ENCODE data around the gene ZNF467.

Gene ZNF467

DNA sequence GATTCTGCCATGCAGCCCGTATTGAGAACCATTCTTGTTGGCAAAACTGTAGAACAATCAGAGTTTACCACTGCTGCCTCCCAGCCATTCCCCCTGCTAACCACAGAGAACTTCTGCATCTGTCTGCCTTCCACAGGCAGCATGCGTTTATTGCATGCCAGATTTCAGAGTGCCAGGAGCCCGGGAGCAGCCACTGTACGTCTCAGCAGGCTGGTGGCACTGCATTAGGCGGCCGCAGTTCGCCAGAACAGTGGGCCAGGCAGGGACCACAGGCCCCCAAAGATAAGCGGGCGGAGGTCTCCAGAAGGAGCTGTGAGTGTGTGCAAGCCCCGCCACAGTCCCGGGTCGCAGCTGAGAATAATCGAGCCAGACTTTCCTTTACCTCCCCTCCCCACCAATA lies 31.8 kb downstream of the ZNF467 start:
- DNase-seq: no peak

DNA sequence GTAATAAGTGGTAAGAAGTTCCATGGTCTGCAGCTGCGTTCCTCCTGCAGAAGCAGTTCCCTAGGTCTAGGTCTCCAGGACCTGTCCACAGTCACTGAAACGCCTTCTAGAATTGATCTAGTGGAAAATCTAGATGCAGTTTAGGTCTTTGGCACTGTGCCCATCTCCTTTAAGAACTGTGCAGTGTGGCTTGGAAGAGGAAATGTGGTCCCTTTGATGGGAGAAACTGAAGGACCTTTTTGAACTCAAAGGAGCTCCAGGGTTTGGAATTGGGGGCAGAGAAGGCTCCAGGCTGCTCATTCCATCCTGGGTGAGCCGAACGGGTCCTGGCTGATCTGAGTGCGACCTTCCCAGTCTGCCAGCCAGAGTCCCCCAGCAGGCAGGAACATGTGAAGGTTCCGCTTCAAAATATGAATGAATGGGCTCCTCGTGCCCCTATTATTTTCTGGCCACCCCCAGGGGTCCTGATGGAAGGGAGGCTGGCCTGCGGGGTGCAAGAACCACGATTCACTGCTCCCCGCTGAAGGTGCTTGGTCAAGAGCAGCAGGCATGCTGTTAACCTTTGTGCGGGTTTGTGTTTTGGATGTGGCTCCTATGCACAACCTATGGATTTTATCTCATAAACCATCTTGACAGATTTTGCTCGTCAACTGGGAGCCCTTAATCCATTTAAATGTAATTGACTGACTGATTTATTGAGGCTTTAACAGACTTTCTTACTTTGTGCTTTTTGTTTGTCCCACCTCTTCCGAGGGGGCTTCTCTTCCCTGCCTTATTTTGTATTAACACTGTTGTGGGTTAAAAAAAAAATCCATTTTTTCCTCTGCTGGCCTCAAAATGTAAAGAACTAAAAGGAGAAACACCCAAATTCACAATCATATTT lies 36.7 kb downstream of the ZNF467 start:
- DNase-seq: peak; percentile 16

- peak; percentile 15 for DNase-seq
These were observed 37.5 kb downstream of the ZNF467 start for GRCh38 chr7:149735779-149736477.

- peak; percentile 6 for DNase-seq
These were observed 38.2 kb downstream of the ZNF467 start for GRCh38 chr7:149735181-149735602.

- no peak for DNase-seq
These were observed 38.7 kb downstream of the ZNF467 start for GRCh38 chr7:149734791-149735075.

- DNase-seq: no peak
These were observed 39.2 kb downstream of the ZNF467 start for GRCh38 chr7:149733924-149734790.

DNA sequence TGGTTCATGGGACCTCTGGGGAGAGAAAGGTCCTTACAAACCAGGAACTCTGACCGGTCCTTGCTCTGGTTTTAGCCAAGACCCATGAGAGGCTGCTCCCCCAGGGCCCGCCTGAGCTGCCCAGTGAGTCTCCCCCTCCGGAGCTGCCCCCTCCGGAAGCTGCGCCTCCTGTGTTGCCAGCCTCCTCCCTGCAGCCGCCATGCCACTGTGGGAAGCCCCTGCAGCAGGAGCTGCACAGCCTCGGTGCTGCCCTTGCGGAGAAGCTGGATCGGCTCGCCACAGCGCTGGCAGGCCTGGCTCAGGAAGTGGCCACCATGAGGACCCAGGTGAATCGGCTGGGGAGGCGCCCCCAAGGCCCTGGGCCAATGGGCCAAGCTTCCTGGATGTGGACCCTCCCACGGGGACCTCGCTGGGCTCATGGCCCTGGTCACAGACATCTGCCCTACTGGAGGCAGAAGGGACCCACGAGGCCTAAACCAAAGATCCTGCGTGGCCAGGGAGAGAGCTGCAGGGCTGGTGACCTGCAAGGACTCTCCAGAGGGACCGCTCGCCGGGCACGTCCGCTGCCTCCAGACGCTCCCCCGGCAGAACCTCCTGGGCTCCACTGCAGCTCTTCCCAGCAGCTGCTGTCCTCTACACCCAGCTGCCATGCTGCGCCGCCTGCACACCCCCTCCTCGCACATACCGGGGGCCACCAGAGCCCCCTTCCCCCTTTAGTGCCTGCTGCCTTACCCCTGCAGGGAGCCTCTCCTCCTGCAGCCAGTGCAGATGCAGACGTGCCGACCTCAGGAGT lies 40.1 kb downstream of the ZNF467 start:
- DNase-seq: no peak

DNA sequence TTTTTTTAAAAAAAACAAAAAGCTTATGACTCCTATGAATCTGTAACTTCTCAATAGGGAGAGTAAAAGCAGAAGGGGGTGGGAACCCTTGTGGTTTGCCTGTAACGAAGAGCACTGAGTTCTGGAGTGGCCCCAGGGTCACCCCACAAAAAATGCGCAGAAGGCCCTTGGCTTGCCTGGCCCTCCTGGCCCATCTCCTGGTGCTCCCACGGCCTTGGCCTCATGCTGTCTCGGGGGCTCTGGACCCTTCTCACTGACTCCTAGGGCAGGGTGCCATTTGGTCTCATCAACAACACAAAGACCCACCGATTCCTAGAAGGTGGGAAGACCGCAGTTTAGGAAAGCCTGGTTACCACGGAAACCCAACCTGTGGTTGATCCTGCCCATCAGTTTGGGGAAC lies 40.8 kb downstream of the ZNF467 start:
- no peak for DNase-seq

DNA sequence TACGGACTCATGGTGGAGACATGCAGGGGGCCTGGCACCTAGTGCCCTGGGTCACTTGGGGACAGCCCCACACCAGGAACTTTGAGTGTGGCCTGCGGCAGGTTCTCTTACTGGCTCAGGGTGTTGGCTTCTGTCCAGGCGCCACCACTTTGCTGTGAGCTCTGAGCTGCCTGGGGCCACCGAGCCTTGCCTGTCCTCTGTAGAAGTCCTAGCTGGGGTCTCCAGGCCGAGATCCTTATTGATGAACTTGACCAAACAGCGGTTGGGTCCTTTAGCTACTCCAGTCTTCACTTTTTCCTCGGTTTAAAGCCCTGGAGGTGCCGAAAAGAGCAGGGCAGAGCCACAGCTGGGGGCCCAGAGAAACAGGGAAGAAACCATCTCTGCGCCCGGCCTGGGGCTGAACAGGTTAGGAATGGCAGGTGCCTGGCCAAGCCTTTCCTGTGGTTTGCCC lies 41.3 kb downstream of the ZNF467 start:
- DNase-seq: no peak

DNA sequence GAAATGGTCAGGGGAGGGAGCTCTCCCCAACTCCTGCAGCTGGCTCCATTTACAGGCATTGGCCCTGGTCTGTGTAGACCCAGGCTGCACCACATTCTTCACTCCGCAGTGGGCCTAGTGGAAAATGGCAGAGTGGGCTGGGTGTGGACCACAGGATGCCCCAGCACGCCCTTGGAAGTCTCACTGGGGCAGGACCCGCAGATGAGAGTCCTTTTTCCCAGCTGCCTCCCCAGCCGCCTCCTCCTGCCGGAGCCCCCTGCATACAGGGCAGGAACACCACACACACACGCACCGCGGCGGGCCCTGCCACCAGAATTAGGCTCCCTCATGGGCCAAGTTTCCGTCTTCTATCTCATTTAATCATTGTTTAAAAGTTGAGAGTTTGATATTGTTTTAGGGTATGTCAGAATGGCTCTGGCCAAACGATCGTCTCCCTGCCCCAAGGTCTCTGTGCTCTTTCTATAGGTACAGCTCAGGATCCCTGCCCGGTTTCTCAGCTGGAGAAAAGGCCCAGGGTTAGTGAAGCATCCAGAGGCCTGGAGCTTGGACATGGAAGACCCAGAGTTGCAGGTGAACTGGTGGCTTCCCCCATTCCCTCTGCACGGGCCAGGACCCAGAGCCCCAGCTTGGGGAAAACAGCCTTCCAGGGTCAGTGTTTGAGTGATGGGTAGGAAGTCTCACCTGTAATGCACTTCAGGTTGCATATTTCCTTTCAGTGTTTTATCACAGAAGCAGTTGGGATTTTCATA lies 42.0 kb downstream of the ZNF467 start:
- DNase-seq: no peak

GRCh38 chr7:149729983-149730801 lies 43.2 kb downstream of the ZNF467 start:
- DNase-seq: no peak

- DNase-seq: no peak
These were observed 43.8 kb downstream of the ZNF467 start for GRCh38 chr7:149729586-149729982.

DNA sequence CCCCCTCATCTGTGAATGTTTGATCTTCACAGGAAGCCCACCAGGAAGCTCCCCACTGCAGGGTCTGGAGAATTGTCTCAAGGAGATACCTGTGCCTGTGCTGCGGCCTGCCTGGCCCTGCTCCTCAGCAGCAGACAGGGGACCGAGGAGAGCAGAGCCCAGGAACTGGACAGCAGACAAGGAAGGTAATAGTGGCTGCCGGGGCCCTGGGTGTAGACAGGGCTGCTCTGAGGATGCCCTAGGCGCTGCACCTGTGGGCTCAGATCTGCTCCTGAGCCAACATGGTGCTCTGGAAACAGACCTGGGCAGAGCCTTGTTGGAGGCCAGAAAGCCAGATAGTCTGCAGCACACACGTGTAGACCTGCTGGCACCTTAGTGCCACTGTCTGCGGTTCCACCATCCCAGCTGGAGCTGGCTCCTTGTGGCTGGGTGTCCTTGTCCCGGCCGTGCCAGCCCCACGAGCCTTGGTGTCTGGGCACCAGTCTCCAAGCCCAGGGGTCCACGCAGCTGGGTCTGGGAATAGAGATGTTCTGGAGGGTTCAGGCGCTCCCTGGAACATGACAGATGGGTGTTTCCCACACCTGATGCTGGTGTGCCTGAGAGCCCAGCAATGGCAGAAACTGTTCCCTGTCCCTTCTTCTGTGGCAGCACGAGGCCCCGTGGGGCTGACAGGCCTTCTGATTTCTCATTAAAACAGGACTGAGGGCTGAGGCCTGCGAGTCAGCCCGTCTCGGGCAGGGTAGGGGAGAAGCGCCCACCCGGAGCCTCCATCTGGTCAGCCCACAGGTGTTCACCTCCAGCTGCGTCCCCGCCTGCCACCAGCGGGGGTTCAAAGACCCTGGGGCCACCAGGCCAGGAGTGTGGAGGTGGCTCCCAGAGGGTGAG lies 44.7 kb downstream of the ZNF467 start:
- no peak for DNase-seq

GRCh38 chr7:149727899-149728476 lies 45.4 kb downstream of the ZNF467 start:
- no peak for DNase-seq

DNA sequence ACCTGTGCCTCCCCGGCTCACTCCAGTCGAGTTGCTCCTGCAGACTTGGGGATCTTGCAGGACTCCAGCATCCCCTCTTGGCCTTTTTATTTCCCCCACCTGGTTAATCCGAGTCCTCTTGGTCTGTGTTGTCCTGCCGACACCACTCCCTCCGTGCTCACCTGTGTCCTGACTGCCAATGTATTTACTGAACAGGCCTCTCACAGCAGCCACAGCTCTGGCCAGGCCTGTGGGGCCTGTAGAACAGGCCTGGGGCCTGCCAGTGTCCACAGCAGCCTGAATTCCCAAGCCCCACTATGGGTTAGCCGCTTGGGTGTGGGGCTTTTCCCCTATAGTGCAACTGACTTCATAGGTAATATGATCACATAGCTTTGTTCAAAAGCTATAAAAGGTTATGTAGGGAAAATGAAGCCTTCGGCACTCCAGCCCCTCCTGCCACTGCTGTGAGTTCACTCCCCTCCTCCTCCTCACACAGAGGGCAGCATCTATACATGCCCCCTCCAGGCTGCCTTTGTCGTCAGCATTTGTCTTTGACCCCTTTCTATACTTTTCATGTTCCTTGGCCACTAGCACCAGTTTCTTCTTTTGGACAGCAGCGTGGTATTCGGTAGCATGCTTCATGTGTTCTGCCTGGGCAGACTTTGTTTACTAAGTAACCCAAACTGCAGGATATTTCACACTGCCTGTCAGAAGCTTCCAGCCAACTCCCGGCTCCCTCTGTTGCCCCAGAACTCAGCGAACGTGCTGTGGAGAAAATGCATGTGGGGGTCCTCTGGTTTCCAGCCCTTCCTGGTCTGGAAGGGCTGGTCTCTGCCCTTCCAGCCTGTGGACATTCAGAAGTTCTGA lies 46.1 kb downstream of the ZNF467 start:
- DNase-seq: no peak

DNA sequence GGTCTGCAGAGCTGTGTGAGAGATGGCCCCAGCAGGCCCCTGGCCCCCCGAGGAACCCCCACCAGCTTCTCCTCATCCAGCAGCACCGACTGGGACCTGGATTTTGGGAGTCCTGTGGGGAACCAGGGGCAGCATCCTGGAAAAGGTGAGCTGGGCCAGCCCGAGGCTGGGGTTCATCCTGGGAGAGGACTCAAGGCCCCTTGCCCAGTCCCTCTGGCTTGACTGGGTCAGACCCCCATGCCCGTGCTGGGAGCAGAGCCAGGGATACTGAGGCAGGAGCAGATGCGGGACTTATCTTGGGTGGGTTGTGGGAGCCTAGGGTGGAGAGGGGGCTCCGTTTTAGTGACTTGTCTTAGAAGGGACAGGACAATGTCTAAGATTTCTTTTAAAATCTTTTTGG lies 47.5 kb downstream of the ZNF467 start:
- no peak for DNase-seq

- no peak for DNase-seq
These were observed 48.0 kb downstream of the ZNF467 start for GRCh38 chr7:149725426-149725821.

- DNase-seq: no peak
These were observed 48.5 kb downstream of the ZNF467 start for GRCh38 chr7:149724661-149725425.

Measured in femur (tissue), 1 donor.